GM20000 (cell line): ENCODE measurements around the gene MYD88.

Experiments used
- DNase-seq: peaks from one replicate; pipeline ENCODE4 v3.0.0; 2012; ENCODE audit warnings: low spot score
- CTCF ChIP-seq: IDR thresholded peaks from 2 replicates; pipeline ENCODE4 v1.5.1; 2012; ENCODE audit warnings: mild to moderate bottlenecking, control low read depth; ENCODE audit errors: extremely low read depth, missing control alignments

Gene MYD88

GRCh38 chr3:38098376-38098723 lies 40.1 kb upstream of the MYD88 start:
- TF ChIP-seq CTCF, result no peak
- no peak for DNase-seq

- TF ChIP-seq CTCF, result no peak
- DNase-seq, result no peak
Observed at GRCh38 chr3:38099518-38099917, 38.9 kb upstream of the MYD88 start.

GRCh38 chr3:38100498-38100897 lies 38.0 kb upstream of the MYD88 start:
- DNase-seq, result no peak
- no peak for TF ChIP-seq CTCF

GRCh38 chr3:38101811-38102443 lies 36.5 kb upstream of the MYD88 start:
- DNase-seq, result no peak
- no peak for TF ChIP-seq CTCF

GRCh38 chr3:38102444-38102814 lies 36.0 kb upstream of the MYD88 start:
- no peak for DNase-seq
- no peak for TF ChIP-seq CTCF

GRCh38 chr3:38105525-38105924 lies 32.9 kb upstream of the MYD88 start:
- no peak for DNase-seq
- TF ChIP-seq CTCF, result no peak

GRCh38 chr3:38107911-38108648 lies 30.4 kb upstream of the MYD88 start:
- TF ChIP-seq CTCF, result no peak
- DNase-seq, result no peak
